Measurements from ENCODE around the gene FREY1.

FREY1 gene

DNA sequence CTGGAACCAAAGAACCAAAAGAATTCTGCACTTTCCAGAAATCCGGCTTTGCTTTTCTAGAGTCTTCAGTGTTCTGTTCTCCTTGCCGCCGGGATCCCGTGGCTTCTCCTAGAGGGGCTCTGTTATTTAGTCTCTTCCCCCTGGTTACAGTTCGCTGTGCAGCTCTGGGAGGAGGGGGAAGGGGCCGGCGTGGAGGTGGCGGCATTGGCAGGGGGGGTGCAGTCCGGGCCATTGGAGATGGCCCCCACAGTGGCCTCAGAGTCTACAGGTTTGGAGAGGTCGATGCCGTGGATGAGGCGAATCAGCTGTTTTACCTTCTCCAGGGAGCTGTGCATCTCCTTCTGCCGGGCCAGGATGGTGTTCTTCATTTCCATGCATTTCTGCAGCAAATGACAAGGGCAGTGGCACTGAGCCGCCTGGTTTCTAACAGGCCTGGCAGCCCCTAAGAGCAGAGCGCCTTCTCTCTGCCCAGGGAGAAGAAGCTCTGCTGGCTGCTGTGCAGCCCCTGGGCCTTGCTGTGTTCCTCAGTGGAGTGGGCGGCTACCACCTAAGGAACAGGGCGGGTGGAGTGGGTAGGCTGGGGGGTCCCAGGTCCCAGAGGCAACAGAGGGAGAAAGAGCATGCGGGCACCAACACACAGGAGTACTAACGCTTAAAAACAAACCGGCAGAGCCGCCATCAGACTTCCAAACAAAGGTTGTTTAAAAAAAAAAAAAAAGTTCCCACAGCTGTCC lies 26.9 kb upstream of the FREY1 start:
- TF ChIP-seq POLR2AphosphoS5 (IDR thresholded peaks at IDR 0.05; ENCODE audit: low read depth) (no peak), SPI1 (IDR thresholded peaks at IDR 0.05; ENCODE audit: borderline replicate concordance, low read depth) (no peak), GABPA (IDR thresholded peaks at IDR 0.05; ENCODE audit: low read depth) (no peak)
- TF ChIP-seq, protein P1, sequence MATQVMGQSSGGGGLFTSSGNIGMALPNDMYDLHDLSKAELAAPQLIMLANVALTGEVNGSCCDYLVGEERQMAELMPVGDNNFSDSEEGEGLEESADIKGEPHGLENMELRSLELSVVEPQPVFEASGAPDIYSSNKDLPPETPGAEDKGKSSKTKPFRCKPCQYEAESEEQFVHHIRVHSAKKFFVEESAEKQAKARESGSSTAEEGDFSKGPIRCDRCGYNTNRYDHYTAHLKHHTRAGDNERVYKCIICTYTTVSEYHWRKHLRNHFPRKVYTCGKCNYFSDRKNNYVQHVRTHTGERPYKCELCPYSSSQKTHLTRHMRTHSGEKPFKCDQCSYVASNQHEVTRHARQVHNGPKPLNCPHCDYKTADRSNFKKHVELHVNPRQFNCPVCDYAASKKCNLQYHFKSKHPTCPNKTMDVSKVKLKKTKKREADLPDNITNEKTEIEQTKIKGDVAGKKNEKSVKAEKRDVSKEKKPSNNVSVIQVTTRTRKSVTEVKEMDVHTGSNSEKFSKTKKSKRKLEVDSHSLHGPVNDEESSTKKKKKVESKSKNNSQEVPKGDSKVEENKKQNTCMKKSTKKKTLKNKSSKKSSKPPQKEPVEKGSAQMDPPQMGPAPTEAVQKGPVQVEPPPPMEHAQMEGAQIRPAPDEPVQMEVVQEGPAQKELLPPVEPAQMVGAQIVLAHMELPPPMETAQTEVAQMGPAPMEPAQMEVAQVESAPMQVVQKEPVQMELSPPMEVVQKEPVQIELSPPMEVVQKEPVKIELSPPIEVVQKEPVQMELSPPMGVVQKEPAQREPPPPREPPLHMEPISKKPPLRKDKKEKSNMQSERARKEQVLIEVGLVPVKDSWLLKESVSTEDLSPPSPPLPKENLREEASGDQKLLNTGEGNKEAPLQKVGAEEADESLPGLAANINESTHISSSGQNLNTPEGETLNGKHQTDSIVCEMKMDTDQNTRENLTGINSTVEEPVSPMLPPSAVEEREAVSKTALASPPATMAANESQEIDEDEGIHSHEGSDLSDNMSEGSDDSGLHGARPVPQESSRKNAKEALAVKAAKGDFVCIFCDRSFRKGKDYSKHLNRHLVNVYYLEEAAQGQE (IDR thresholded peaks at IDR 0.05; ENCODE audit: insufficient replicate concordance, low read depth): no peak
- TF ChIP-seq, protein P2, sequence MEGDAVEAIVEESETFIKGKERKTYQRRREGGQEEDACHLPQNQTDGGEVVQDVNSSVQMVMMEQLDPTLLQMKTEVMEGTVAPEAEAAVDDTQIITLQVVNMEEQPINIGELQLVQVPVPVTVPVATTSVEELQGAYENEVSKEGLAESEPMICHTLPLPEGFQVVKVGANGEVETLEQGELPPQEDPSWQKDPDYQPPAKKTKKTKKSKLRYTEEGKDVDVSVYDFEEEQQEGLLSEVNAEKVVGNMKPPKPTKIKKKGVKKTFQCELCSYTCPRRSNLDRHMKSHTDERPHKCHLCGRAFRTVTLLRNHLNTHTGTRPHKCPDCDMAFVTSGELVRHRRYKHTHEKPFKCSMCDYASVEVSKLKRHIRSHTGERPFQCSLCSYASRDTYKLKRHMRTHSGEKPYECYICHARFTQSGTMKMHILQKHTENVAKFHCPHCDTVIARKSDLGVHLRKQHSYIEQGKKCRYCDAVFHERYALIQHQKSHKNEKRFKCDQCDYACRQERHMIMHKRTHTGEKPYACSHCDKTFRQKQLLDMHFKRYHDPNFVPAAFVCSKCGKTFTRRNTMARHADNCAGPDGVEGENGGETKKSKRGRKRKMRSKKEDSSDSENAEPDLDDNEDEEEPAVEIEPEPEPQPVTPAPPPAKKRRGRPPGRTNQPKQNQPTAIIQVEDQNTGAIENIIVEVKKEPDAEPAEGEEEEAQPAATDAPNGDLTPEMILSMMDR (IDR thresholded peaks at IDR 0.05; ENCODE audit: insufficient read depth, low read length): no peak
- no peak for DNase-seq (ENCODE audit: low read depth in 1 of 2, low spot score in 1 of 2)
- no peak overlapping the region for H3K27ac ChIP-seq (replicated peaks)
- H3K4me3 ChIP-seq (replicated peaks; ENCODE audit: insufficient read depth, low read length): no peak overlapping the region
- H3K27me3 ChIP-seq (ENCODE audit: insufficient read depth, poor library complexity, severe bottlenecking): no peaks in the 10 kb centered on the region

DNA sequence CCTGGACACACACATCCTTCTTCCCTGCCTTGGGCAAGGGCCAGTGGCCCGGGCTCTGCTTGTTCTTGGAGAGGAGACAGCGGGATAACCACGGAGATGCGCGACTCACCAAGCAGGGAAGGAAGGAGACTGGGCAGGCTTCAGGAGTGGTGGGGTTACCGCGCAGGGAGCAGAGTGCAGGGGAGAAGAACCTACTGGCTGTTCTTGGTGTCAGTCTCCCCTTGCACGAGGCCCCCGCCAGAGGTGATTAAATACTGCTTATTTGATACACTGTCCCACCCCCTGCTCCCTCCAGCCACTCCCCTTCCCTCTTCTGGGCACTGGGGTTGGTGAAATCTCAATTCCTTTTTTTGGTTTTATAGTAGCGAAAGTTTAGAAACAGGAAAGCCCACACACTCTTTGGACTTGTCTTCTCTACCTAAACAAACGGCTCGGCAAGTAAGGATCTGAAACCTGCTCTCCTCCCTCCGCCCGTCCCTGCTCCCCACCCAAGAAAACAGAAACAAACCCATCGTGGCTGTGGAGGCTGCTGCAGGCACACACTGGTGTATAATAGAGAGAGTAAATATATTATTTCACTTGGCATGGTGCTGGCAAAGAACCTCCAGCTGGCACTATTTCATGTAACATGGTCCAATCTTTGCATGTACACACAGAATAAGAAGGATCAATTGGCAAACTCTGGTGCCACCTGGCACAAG lies 26.2 kb upstream of the FREY1 start:
- Histone ChIP-seq H3K27ac (replicated peaks) (no peak overlapping the region), H3K27me3 (ENCODE audit: insufficient read depth, poor library complexity, severe bottlenecking) (no peaks in the 10 kb centered on the region), H3K4me3 (replicated peaks; ENCODE audit: insufficient read depth, low read length) (no peak overlapping the region)
- no peak for DNase-seq (ENCODE audit: low read depth in 1 of 2, low spot score in 1 of 2)
- TF ChIP-seq POLR2AphosphoS5 (IDR thresholded peaks at IDR 0.05; ENCODE audit: low read depth) (no peak), SPI1 (IDR thresholded peaks at IDR 0.05; ENCODE audit: borderline replicate concordance, low read depth) (no peak), GABPA (IDR thresholded peaks at IDR 0.05; ENCODE audit: low read depth) (no peak)
- TF ChIP-seq, protein P1 (IDR thresholded peaks at IDR 0.05; ENCODE audit: insufficient replicate concordance, low read depth): no peak
- TF ChIP-seq, protein P2 (IDR thresholded peaks at IDR 0.05; ENCODE audit: insufficient read depth, low read length): no peak

DNA sequence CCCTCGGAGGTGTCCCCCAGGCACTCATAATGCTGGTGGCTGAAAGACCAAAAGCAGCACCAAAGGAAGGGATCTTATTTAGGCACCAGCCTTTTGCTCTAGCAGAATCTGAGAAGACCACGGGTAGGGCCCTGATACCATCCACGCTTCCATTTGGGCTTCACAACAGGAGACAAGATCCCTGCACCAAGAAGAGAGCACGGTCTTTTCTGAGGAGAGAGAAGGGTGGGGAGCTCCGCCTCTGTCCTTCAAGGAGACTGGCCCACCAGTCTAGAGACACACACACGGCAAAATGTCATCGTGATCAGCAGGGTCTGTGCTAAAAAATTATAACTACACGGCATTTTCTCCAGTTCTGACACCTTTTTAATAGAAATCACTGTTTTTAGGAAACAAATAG lies 25.1 kb upstream of the FREY1 start:
- TF ChIP-seq, protein P2 (IDR thresholded peaks at IDR 0.05; ENCODE audit: insufficient read depth, low read length): no peak
- TF ChIP-seq POLR2AphosphoS5 (IDR thresholded peaks at IDR 0.05; ENCODE audit: low read depth) (no peak), SPI1 (IDR thresholded peaks at IDR 0.05; ENCODE audit: borderline replicate concordance, low read depth) (no peak), GABPA (IDR thresholded peaks at IDR 0.05; ENCODE audit: low read depth) (no peak)
- TF ChIP-seq, protein P1 (IDR thresholded peaks at IDR 0.05; ENCODE audit: insufficient replicate concordance, low read depth): no peak

More for the DNA sequence above, 25.1 kb upstream of the FREY1 start:
- H3K27me3 ChIP-seq (ENCODE audit: insufficient read depth, poor library complexity, severe bottlenecking): no peaks in the 10 kb centered on the region
- H3K4me3 ChIP-seq (replicated peaks; ENCODE audit: insufficient read depth, low read length): no peak overlapping the region
- no peak for DNase-seq (ENCODE audit: low read depth in 1 of 2, low spot score in 1 of 2)
- H3K27ac ChIP-seq (replicated peaks): no peak overlapping the region
